ENCODE data around the gene EPS15.

The EPS15 gene

GRCh38 chr1:51422367-51423072 lies 96.5 kb downstream of the EPS15 start:
- H3K4me3 ChIP-seq (ENCODE audit: insufficient read depth, low read length, poor library complexity, severe bottlenecking): no peak overlapping the region
- no peak overlapping the region for H3K9ac ChIP-seq (ENCODE audit: low read length)
- H3K36me3 ChIP-seq (ENCODE audit: low read length): peaks cover 21% of the 10 kb centered on the region; the same call in 1 of the 2 replicates
- no peak overlapping the region for H3K4me2 ChIP-seq (ENCODE audit: low read depth, low read length, poor library complexity, severe bottlenecking)
- no peaks in the 10 kb centered on the region for H4K20me1 ChIP-seq (ENCODE audit: low read depth, low read length)
- H3K27ac ChIP-seq (ENCODE audit: low read depth, low read length): no peak overlapping the region
- H2AFZ ChIP-seq (ENCODE audit: low read depth, low read length, severe bottlenecking): no peak overlapping the region
- H3K27me3 ChIP-seq (ENCODE audit: low read length): no peaks in the 10 kb centered on the region
- H3F3A ChIP-seq (ENCODE audit: insufficient read depth): peaks cover 4% of the 10 kb centered on the region; the same call in 1 of the 2 replicates
- H3K79me2 ChIP-seq (ENCODE audit: insufficient read depth, low read length): no peaks in the 10 kb centered on the region
- H3K9me2 ChIP-seq (replicated peaks; ENCODE audit: insufficient read depth, low read length): no peaks in the 10 kb centered on the region
- no peaks in the 10 kb centered on the region for H3K9me3 ChIP-seq (ENCODE audit: insufficient read depth, low read length)
- TF ChIP-seq, protein P1, sequence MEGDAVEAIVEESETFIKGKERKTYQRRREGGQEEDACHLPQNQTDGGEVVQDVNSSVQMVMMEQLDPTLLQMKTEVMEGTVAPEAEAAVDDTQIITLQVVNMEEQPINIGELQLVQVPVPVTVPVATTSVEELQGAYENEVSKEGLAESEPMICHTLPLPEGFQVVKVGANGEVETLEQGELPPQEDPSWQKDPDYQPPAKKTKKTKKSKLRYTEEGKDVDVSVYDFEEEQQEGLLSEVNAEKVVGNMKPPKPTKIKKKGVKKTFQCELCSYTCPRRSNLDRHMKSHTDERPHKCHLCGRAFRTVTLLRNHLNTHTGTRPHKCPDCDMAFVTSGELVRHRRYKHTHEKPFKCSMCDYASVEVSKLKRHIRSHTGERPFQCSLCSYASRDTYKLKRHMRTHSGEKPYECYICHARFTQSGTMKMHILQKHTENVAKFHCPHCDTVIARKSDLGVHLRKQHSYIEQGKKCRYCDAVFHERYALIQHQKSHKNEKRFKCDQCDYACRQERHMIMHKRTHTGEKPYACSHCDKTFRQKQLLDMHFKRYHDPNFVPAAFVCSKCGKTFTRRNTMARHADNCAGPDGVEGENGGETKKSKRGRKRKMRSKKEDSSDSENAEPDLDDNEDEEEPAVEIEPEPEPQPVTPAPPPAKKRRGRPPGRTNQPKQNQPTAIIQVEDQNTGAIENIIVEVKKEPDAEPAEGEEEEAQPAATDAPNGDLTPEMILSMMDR (IDR thresholded peaks at IDR 0.05; ENCODE audit: insufficient read depth, low read length, poor library complexity, severe bottlenecking): no peak

- H3K9me2 ChIP-seq (replicated peaks; ENCODE audit: insufficient read depth, low read length): no peaks in the 10 kb centered on the region
- no peak overlapping the region for H3K27ac ChIP-seq (ENCODE audit: low read depth, low read length)
- H4K20me1 ChIP-seq (ENCODE audit: low read depth, low read length): no peaks in the 10 kb centered on the region
- H2AFZ ChIP-seq (ENCODE audit: low read depth, low read length, severe bottlenecking): no peak overlapping the region
- no peak overlapping the region for H3K9ac ChIP-seq (ENCODE audit: low read length)
- TF ChIP-seq EZH2phosphoT487 (conservative IDR thresholded peaks at IDR 0.05; ENCODE audit: low read length): no peak
- TF ChIP-seq, protein P1 (IDR thresholded peaks at IDR 0.05; ENCODE audit: insufficient read depth, low read length, poor library complexity, severe bottlenecking): no peak
- H3K27me3 ChIP-seq (ENCODE audit: low read length): no peaks in the 10 kb centered on the region
- no peak overlapping the region for H3K4me3 ChIP-seq (ENCODE audit: insufficient read depth, low read length, poor library complexity, severe bottlenecking)
- peaks cover 21% of the 10 kb centered on the region; the same call in 1 of the 2 replicates for H3K36me3 ChIP-seq (ENCODE audit: low read length)
- H3K79me2 ChIP-seq (ENCODE audit: insufficient read depth, low read length): no peaks in the 10 kb centered on the region
- H3F3A ChIP-seq (ENCODE audit: insufficient read depth): peaks cover 4% of the 10 kb centered on the region; the same call in 1 of the 2 replicates
- H3K4me2 ChIP-seq (ENCODE audit: low read depth, low read length, poor library complexity, severe bottlenecking): no peak overlapping the region
- H3K9me3 ChIP-seq (ENCODE audit: insufficient read depth, low read length): no peaks in the 10 kb centered on the region
Observed at GRCh38 chr1:51421964-51422363, 97.1 kb downstream of the EPS15 start.

- peaks cover 21% of the 10 kb centered on the region; the same call in 1 of the 2 replicates for H3K36me3 ChIP-seq (ENCODE audit: low read length)
- H3K4me2 ChIP-seq (ENCODE audit: low read depth, low read length, poor library complexity, severe bottlenecking): no peak overlapping the region
- H3K79me2 ChIP-seq (ENCODE audit: insufficient read depth, low read length): no peaks in the 10 kb centered on the region
- TF ChIP-seq EZH2phosphoT487 (conservative IDR thresholded peaks at IDR 0.05; ENCODE audit: low read length): no peak
- TF ChIP-seq, protein P1 (IDR thresholded peaks at IDR 0.05; ENCODE audit: insufficient read depth, low read length, poor library complexity, severe bottlenecking): no peak
- H3K9me3 ChIP-seq (ENCODE audit: insufficient read depth, low read length): no peaks in the 10 kb centered on the region
- no peaks in the 10 kb centered on the region for H3K9me2 ChIP-seq (replicated peaks; ENCODE audit: insufficient read depth, low read length)
- no peak overlapping the region for H3K9ac ChIP-seq (ENCODE audit: low read length)
- no peaks in the 10 kb centered on the region for H3K27me3 ChIP-seq (ENCODE audit: low read length)
- peaks cover 4% of the 10 kb centered on the region; the same call in 1 of the 2 replicates for H3F3A ChIP-seq (ENCODE audit: insufficient read depth)
- H3K4me3 ChIP-seq (ENCODE audit: insufficient read depth, low read length, poor library complexity, severe bottlenecking): no peak overlapping the region
- no peak overlapping the region for H2AFZ ChIP-seq (ENCODE audit: low read depth, low read length, severe bottlenecking)
- H4K20me1 ChIP-seq (ENCODE audit: low read depth, low read length): no peaks in the 10 kb centered on the region
- no peak overlapping the region for H3K27ac ChIP-seq (ENCODE audit: low read depth, low read length)
Observed at GRCh38 chr1:51420867-51421627, 98.0 kb downstream of the EPS15 start.
